SH-SY5Y (cell line): ENCODE data around the gene MTRF1L.

Experiments used
- GATA2 ChIP-seq: IDR thresholded peaks from 2 replicates; pipeline ENCODE4 v1.6.1; 2011; ENCODE audit warnings: mild to moderate bottlenecking, low read depth, low read length
- GATA3 ChIP-seq: IDR thresholded peaks from 2 replicates; pipeline ENCODE4 v1.6.1; 2011; ENCODE audit warnings: low read depth, mild to moderate bottlenecking, low read length, moderate library complexity

GRCh38 chr6:153051801-153052200 is 49.3 kb upstream of the MTRF1L start:
- TF ChIP-seq GATA2 = no peak
- no peak for TF ChIP-seq GATA3
